GM12878 (cell line): ENCODE data around the gene CLMP. TPM values are rescaled to one million over a fixed set of nuclear protein-coding genes. Genes with fewer than 3 reads are reported as not detected.

Experiments
- ATAC-seq: fragments of 200-7000 bp; cut with Tn5 transposase; 3 replicates; pipeline ENCODE4 v1.9.1; 2020; ENCODE audit warnings: mild to moderate bottlenecking, moderate library complexity
- BruUV-seq: library from RNA; stranded (reverse); fragments of 400-500 nt; replicated peaks from 2 replicates; lab custom pipeline; 2021; lab: Mats Ljungman, UMichigan
- CTCF ChIA-PET: fragments of 300-600 bp; sonication (Branson Sonifier 250); formaldehyde crosslinking; extraction: SDS; loops from one replicate; lab custom pipeline; 2021; ENCODE audit warnings: inconsistent platforms; lab: Yijun Ruan, JAX
- POLR2A ChIA-PET: fragments of 350-600 bp; formaldehyde crosslinking; extraction: SDS; loops from one replicate; lab custom pipeline; 2021; ENCODE audit warnings: inconsistent platforms; lab: Charles Lee
- RAD21 ChIA-PET: fragments of 300-600 bp; sonication (Branson Sonifier 250); formaldehyde crosslinking; loops from one replicate; lab custom pipeline; 2023; ENCODE audit warnings: antibody characterized with exemption; ENCODE audit not compliant: unreplicated experiment; lab: Charles Lee
- SMC1A ChIA-PET: fragments of 300-600 bp; sonication (Branson Sonifier 250); formaldehyde crosslinking; loops from one replicate; lab custom pipeline; 2023; ENCODE audit not compliant: unreplicated experiment, uncharacterized antibody; lab: Charles Lee
- DNase-seq: peaks from one replicate; pipeline ENCODE4 v3.0.0-alpha.2; 2011; ENCODE audit warnings: low read depth, low spot score
- FAIRE-seq: peaks from 3 replicates; lab custom pipeline; 2011; peaks lifted over from hg19 to GRCh38; lab: Jason Lieb, UNC
- H2AFZ ChIP-seq: 2 replicates; pipeline ENCODE4 v1.6.0; 2011; ENCODE audit warnings: low read depth, low read length, control low read depth; ENCODE audit not compliant: control insufficient read depth
- H3K27ac ChIP-seq: 2 replicates; pipeline ENCODE4 v1.5.1; 2011; ENCODE audit warnings: control low read depth; ENCODE audit not compliant: control insufficient read depth, insufficient read depth
- H3K27me3 ChIP-seq, 2 experiments: replicated peaks in 1 of 2; 2 replicates each; pipeline versions ENCODE4 v1.6.0 to v1.6.1; 2011; ENCODE audit warnings: low read length in 1 of 2; ENCODE audit not compliant: control insufficient read depth in 2 of 2, insufficient read depth in 2 of 2
- H3K36me3 ChIP-seq, 2 experiments: 2 replicates each; pipeline ENCODE4 v1.5.1; 2011; ENCODE audit warnings: low read length in 1 of 2; ENCODE audit not compliant: control insufficient read depth in 2 of 2, insufficient read depth in 2 of 2
- H3K4me1 ChIP-seq: 2 replicates; pipeline ENCODE4 v1.6.1; 2011; ENCODE audit warnings: mild to moderate bottlenecking, low read length, moderate library complexity, mixed read lengths; ENCODE audit not compliant: control insufficient read depth, insufficient read depth
- H3K4me2 ChIP-seq: 2 replicates; pipeline ENCODE4 v1.6.0; 2011; ENCODE audit warnings: control low read depth; ENCODE audit not compliant: control insufficient read depth, insufficient read depth
- H3K4me3 ChIP-seq: fragments of 200-600 bp; sonication (generic); 2 replicates; pipeline ENCODE4 v1.5.1; 2016
- H3K79me2 ChIP-seq: 2 replicates; pipeline ENCODE4 v1.6.0; 2011; ENCODE audit warnings: low read length; ENCODE audit not compliant: control insufficient read depth, insufficient read depth
- H3K9ac ChIP-seq: 2 replicates; pipeline ENCODE4 v1.8.0; 2011; ENCODE audit warnings: low read length, control low read depth, mixed read lengths; ENCODE audit not compliant: control insufficient read depth, insufficient read depth
- H3K9me3 ChIP-seq: replicated peaks from 3 replicates; pipeline ENCODE4 v1.5.1; 2011; ENCODE audit warnings: mild to moderate bottlenecking, low read length; ENCODE audit not compliant: control insufficient read depth, insufficient read depth
- H4K20me1 ChIP-seq: 2 replicates; pipeline ENCODE4 v1.6.0; 2011; ENCODE audit not compliant: control insufficient read depth, insufficient read depth
- IRF4 ChIP-seq: IDR thresholded peaks from 2 replicates; pipeline ENCODE4 v1.6.1; 2011; ENCODE audit warnings: low read depth, low read length
- MYC ChIP-seq: IDR thresholded peaks from 2 replicates; pipeline ENCODE4 v1.6.1; 2011; ENCODE audit warnings: mild to moderate bottlenecking, low read length, moderate library complexity, inconsistent platforms; ENCODE audit not compliant: insufficient read depth, insufficient replicate concordance, insufficient read length, severe bottlenecking
- POU2F2 ChIP-seq: IDR thresholded peaks from 3 replicates; pipeline ENCODE4 v1.6.1; 2011; ENCODE audit warnings: low read depth, mild to moderate bottlenecking, low read length, borderline replicate concordance
- ZNF274 ChIP-seq: IDR thresholded peaks from one replicate; pipeline ENCODE4 v1.8.0; 2011; ENCODE audit not compliant: insufficient read length, insufficient read depth
- WGBS: methylation state at CpG from one replicate; pipeline ENCODE4 v1.1.6; 2016; ENCODE audit warnings: low lambda C conversion rate; ENCODE audit not compliant: insufficient replicate concordance, insufficient coverage; ENCODE audit errors: missing lambda C conversion rate; 5-methylcytosine and 5-hydroxymethylcytosine counted together
- in situ Hi-C: fragments of 300-500 bp; cut with MboI; formaldehyde crosslinking; loops from 9 replicates; pipeline ENCODE4 v1.14.3; 2018; ENCODE audit warnings: mixed read lengths
- intact Hi-C: fragments of 100-400 bp; cut with micrococcal nuclease; formaldehyde crosslinking; loops from one replicate; pipeline ENCODE4 v1.14.2; 2022; ENCODE audit not compliant: unreplicated experiment
- polyA plus RNA-seq, 11 experiments: library from polyadenylated mRNA; depleted of rRNA in 4 of 11; unstranded in 6 of 11; stranded (reverse) in 5 of 11; fragments of >200 nt; fragmentation: Nextera tagmentation in 4 of 11; fragmentation: Illumina TruSeq in 1 of 11; extraction: Ambion mirVana in 4 of 11; extraction: Trizol in 1 of 11; gene quantifications; 1 replicate in 1 of 11; 2 replicates in 10 of 11; pipeline versions ENCODE4 v1.2.1 to v1.2.3, GENCODE V29; 2011 to 2016; ENCODE audit warnings: inconsistent platforms in 2 of 11, missing spikeins in 2 of 11, low read depth in 1 of 11
- total RNA-seq, 4 experiments: library from RNA; depleted of rRNA in 3 of 4; stranded (reverse); fragments of >200 nt in 3 of 4; fragmentation: Illumina TruSeq in 1 of 4; extraction: Trizol in 1 of 4; gene quantifications; 2 replicates each; pipeline versions ENCODE4 v1.2.1 to v1.2.3, GENCODE V29; 2013 to 2021
- TF ChIP-seq, protein P1 (sequence below), 3 experiments: IDR thresholded peaks in 2 of 3; conservative IDR thresholded peaks in 1 of 3; 2 replicates each; pipeline ENCODE4 v1.5.1; 2011; ENCODE audit warnings: low read depth in 3 of 3, low read length in 3 of 3, mild to moderate bottlenecking in 3 of 3, control low read depth in 2 of 3, moderate library complexity in 2 of 3, inconsistent platforms in 1 of 3, mixed read lengths in 1 of 3; ENCODE audit not compliant: control insufficient read depth in 2 of 3, insufficient read depth in 1 of 3; ENCODE audit errors: extremely low read depth in 1 of 3

The CLMP gene
- total and polyA plus RNA-seq, 10 of the 15 experiments (the other 5 are each of a cell fraction or from before 2014, with no cell fraction given): 0.01 to 0.71 (median 0.20) TPM; not detected in 4

- TF ChIP-seq ZNF274 (no peak), IRF4 (no peak), POU2F2 (no peak), MYC (no peak)
- TF ChIP-seq, protein P1, sequence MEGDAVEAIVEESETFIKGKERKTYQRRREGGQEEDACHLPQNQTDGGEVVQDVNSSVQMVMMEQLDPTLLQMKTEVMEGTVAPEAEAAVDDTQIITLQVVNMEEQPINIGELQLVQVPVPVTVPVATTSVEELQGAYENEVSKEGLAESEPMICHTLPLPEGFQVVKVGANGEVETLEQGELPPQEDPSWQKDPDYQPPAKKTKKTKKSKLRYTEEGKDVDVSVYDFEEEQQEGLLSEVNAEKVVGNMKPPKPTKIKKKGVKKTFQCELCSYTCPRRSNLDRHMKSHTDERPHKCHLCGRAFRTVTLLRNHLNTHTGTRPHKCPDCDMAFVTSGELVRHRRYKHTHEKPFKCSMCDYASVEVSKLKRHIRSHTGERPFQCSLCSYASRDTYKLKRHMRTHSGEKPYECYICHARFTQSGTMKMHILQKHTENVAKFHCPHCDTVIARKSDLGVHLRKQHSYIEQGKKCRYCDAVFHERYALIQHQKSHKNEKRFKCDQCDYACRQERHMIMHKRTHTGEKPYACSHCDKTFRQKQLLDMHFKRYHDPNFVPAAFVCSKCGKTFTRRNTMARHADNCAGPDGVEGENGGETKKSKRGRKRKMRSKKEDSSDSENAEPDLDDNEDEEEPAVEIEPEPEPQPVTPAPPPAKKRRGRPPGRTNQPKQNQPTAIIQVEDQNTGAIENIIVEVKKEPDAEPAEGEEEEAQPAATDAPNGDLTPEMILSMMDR (IDR thresholded peaks at IDR 0.05 in 2 of 3, conservative IDR thresholded peaks at IDR 0.05 in 1 of 3; ENCODE audit: control insufficient read depth in 2 of 3, extremely low read depth in 1 of 3, insufficient read depth in 1 of 3, low read depth in 3 of 3, low read length in 3 of 3): peak in 1 of 3 experiments; percentile 16; a peak in 1 of 6 replicates
- in situ Hi-C loops (no loop called here), intact Hi-C loops (no loop called here)
- ChIA-PET POLR2A (no interaction called here), CTCF (interaction anchor here (0.6 to 6.8 kb wide), 6 partner anchors 9 to 242 kb away, joined by 3 to 55 read pairs (median 6); no protein-coding TSS in a partner anchor), SMC1A (interaction anchor here (0.9 to 3.4 kb wide), 3 partner anchors 20 to 211 kb away, joined by 4 to 19 read pairs (median 5); no protein-coding TSS in a partner anchor), RAD21 (interaction anchor here (0.9 to 1.8 kb wide), 3 partner anchors 10 to 213 kb away, joined by 5 to 7 read pairs (median 6); no protein-coding TSS in a partner anchor)
- Histone ChIP-seq H3K4me2 (no peak overlapping the region), H3K36me3 (no peaks in the 10 kb centered on the region), H3K27ac (no peak overlapping the region), H3K9ac (no peak overlapping the region), H3K27me3 (no peaks in the 10 kb centered on the region), H3K79me2 (no peaks in the 10 kb centered on the region), H2AFZ (no peak overlapping the region), H3K4me1 (no peaks in the 10 kb centered on the region), H3K4me3 (no peak overlapping the region), H4K20me1 (no peaks in the 10 kb centered on the region), H3K9me3 (no peaks in the 10 kb centered on the region)
- BruUV-seq: no TSS peak
- ATAC-seq (peak; percentile 49; the same call in 1 of the 3 replicates), FAIRE-seq (no peak), DNase-seq (no peak)
- 48% methylated on average over 10 of the region's 10 CpGs for WGBS
Observed at GRCh38 chr11:123033895-123034294, 161.2 kb downstream of the CLMP start.
